Upper lobe of left lung (tissue), 6 donors: ENCODE results near the gene PIK3IP1. TPM values are rescaled to one million over a fixed set of nuclear protein-coding genes. Genes with fewer than 3 reads are reported as not detected.

Experiments used
- ATAC-seq, 2 donors: fragments of 200-7000 bp; cut with Tn5 transposase; one replicate each; pipeline ENCODE4 v1.9.1; 2022; ENCODE audit warnings: mild to moderate bottlenecking in 2 of 2, moderate library complexity in 2 of 2; ENCODE audit not compliant: low FRiP score in 2 of 2
- DNase-seq, 2 donors: peaks; one replicate each; pipeline ENCODE4 v3.0.0-alpha.2; 2019 to 2020
- H3K27ac ChIP-seq, 4 donors: fragments of 200-600 bp; sonication (generic); one replicate each; pipeline ENCODE4 v1.5.1; 2016 to 2019
- H3K27me3 ChIP-seq, 4 donors: fragments of 200-600 bp; sonication (generic); one replicate each; pipeline ENCODE4 v1.5.1; 2017 to 2019
- H3K36me3 ChIP-seq, 4 donors: fragments of 200-600 bp; sonication (generic); one replicate each; pipeline ENCODE4 v1.5.1; 2016 to 2019
- H3K4me1 ChIP-seq, 4 donors: fragments of 200-600 bp; sonication (generic); one replicate each; pipeline ENCODE4 v1.5.1; 2018 to 2019
- H3K4me3 ChIP-seq, 4 donors: fragments of 200-600 bp; sonication (generic); one replicate each; pipeline ENCODE4 v1.5.1; 2017 to 2019; ENCODE audit warnings: mild to moderate bottlenecking in 2 of 4, moderate library complexity in 1 of 4
- H3K9me3 ChIP-seq, 4 donors: fragments of 200-600 bp; sonication (generic); one replicate each; pipeline ENCODE4 v1.5.1; 2018 to 2019
- CTCF ChIP-seq, 6 experiments: fragments of 450-650 bp in 4 of 6; fragments of 200-600 bp in 2 of 6; sonication (generic) in 2 of 6; IDR thresholded peaks; one replicate each; pipeline ENCODE4 v1.5.1; 2016 to 2019; ENCODE audit warnings: antibody characterized with exemption in 6 of 6
- EP300 ChIP-seq, 4 donors: sonication (generic); formaldehyde crosslinking; IDR thresholded peaks; one replicate each; pipeline ENCODE4 v1.5.1; 2017; ENCODE audit warnings: antibody characterized with exemption in 4 of 4, control low read depth in 2 of 4
- POLR2A ChIP-seq, 4 donors: fragments of 450-650 bp; IDR thresholded peaks; one replicate each; pipeline ENCODE4 v1.5.1; 2016 to 2017; ENCODE audit warnings: antibody characterized with exemption in 4 of 4, mild to moderate bottlenecking in 2 of 4
- POLR2AphosphoS5 ChIP-seq, 2 donors: sonication (generic); formaldehyde crosslinking; IDR thresholded peaks; one replicate each; pipeline ENCODE4 v1.5.1; 2017; ENCODE audit warnings: antibody characterized with exemption in 2 of 2
- WGBS, 2 donors: methylation state at CpG; one replicate each; pipeline ENCODE4 v1.1.5; 2017 to 2018; 5-methylcytosine and 5-hydroxymethylcytosine counted together
- total RNA-seq, 6 donors: library from RNA; depleted of rRNA in 4 of 6; stranded (reverse); fragments of >200 nt in 4 of 6; gene quantifications; one replicate each; pipeline versions ENCODE4 v1.1.0 to v1.2.1, GENCODE V29; 2016 to 2021
- donor health status: DM: no; HTN: no; CAD: no; lungs with moderate emphysema.
- donor health status: DM: no; HTN: yes; CAD: no; lungs with severe emphysema.

PIK3IP1 gene
- total RNA-seq, 6 donors from 2014 or later, result 38.9 to 97.1 (median 65.8) TPM

GRCh38 chr22:31250740-31251600, 41.3 kb downstream of the PIK3IP1 start:
- H3K9me3 ChIP-seq, result no peaks in the 10 kb centered on the region
- ATAC-seq (no peak), DNase-seq (no peak)
- peak overlapping the region; percentile 32 to 76 (median 75) for H3K27ac ChIP-seq
- H3K4me3 ChIP-seq, result no peak overlapping the region
- no peaks in the 10 kb centered on the region for H3K27me3 ChIP-seq
- H3K4me1 ChIP-seq, result peaks cover 43 to 82% (median 60%) of the 10 kb centered on the region in 4 donors
- TF ChIP-seq CTCF (IDR thresholded peaks at IDR 0.05) (no peak), POLR2A (IDR thresholded peaks at IDR 0.05) (no peak), POLR2AphosphoS5 (IDR thresholded peaks at IDR 0.05) (no peak), EP300 (IDR thresholded peaks at IDR 0.05) (no peak)
- WGBS, 2 donors, result 58 to 75% methylated on average over 4 of the region's 4 CpGs
- peaks cover 0 to 4% (median 0%) of the 10 kb centered on the region in 4 donors for H3K36me3 ChIP-seq

- TF ChIP-seq POLR2A (IDR thresholded peaks at IDR 0.05), result no peak
- no peak for TF ChIP-seq EP300 (IDR thresholded peaks at IDR 0.05)
- TF ChIP-seq CTCF (IDR thresholded peaks at IDR 0.05), result no peak
- TF ChIP-seq POLR2AphosphoS5 (IDR thresholded peaks at IDR 0.05), result no peak
- WGBS, 2 donors, result 57 to 59% methylated on average over 7 to 9 of the region's 9 CpGs
- Histone ChIP-seq H3K27ac (peak overlapping the region; percentile 32 to 76 (median 75)), H3K4me1 (peaks cover 39 to 67% (median 49%) of the 10 kb centered on the region in 4 donors), H3K36me3 (peaks cover 0 to under 1% (median 0%) of the 10 kb centered on the region in 4 donors), H3K27me3 (no peaks in the 10 kb centered on the region), H3K4me3 (peak overlapping the region in 3 of 4 donors; percentile 38 to 56 (median 53)), H3K9me3 (no peaks in the 10 kb centered on the region)
- ATAC-seq, result peak in 1 of 2 donors; percentile 16
- peak in 1 of 2 donors; percentile 74 for DNase-seq
Observed at GRCh38 chr22:31248965-31249958, 43.0 kb downstream of the PIK3IP1 start.

GRCh38 chr22:31248138-31248745, 44.0 kb downstream of the PIK3IP1 start:
- Histone ChIP-seq H3K4me3 (peak overlapping the region; percentile 1 to 56 (median 46)), H3K9me3 (no peaks in the 10 kb centered on the region), H3K36me3 (no peaks in the 10 kb centered on the region), H3K27ac (peak overlapping the region; percentile 32 to 76 (median 75)), H3K4me1 (peaks cover 36 to 57% (median 39%) of the 10 kb centered on the region in 4 donors), H3K27me3 (no peaks in the 10 kb centered on the region)
- WGBS, 2 donors, result 0 to 32% methylated on average over 7 to 17 of the region's 17 CpGs
- ATAC-seq, result peak; percentile 95
- TF ChIP-seq EP300 (IDR thresholded peaks at IDR 0.05), result no peak
- peak in 1 of 2 donors; percentile 68 for TF ChIP-seq POLR2AphosphoS5 (IDR thresholded peaks at IDR 0.05)
- TF ChIP-seq CTCF (IDR thresholded peaks at IDR 0.05), result peak in 1 of 6 experiments; percentile 7
- TF ChIP-seq POLR2A (IDR thresholded peaks at IDR 0.05), result peak in 3 of 4 donors; percentile 16 to 64 (median 54)
- DNase-seq, result peak; percentile 62 to 92

GRCh38 chr22:31247726-31248125, 44.6 kb downstream of the PIK3IP1 start:
- peak in 1 of 2 donors; percentile 53 for DNase-seq
- Histone ChIP-seq H3K4me1 (peaks cover 32 to 53% (median 36%) of the 10 kb centered on the region in 4 donors), H3K27ac (peak overlapping the region in 2 of 4 donors; percentile 48 to 76), H3K27me3 (no peaks in the 10 kb centered on the region), H3K4me3 (peak overlapping the region in 3 of 4 donors; percentile 38 to 56 (median 53)), H3K36me3 (no peaks in the 10 kb centered on the region), H3K9me3 (no peaks in the 10 kb centered on the region)
- peak in 1 of 2 donors; percentile 3 for ATAC-seq
- 21 to 50% methylated on average over 1 of the region's 1 CpG for WGBS, 2 donors
- TF ChIP-seq POLR2AphosphoS5 (IDR thresholded peaks at IDR 0.05) (no peak), POLR2A (IDR thresholded peaks at IDR 0.05) (no peak), CTCF (IDR thresholded peaks at IDR 0.05) (no peak), EP300 (IDR thresholded peaks at IDR 0.05) (no peak)
